Astrocyte of the cerebellum (primary cell): ENCODE results near the gene TCERG1L.

Experiments used
- DNase-seq: peaks from one replicate; pipeline ENCODE4 v3.0.0-alpha.2; 2011; ENCODE audit warnings: low read depth
- H3K4me3 ChIP-seq: 2 replicates; pipeline ENCODE4 v1.5.1; 2011; ENCODE audit warnings: mild to moderate bottlenecking, low read depth, low read length, moderate library complexity
- CTCF ChIP-seq: IDR thresholded peaks from 2 replicates; pipeline ENCODE4 v1.5.1; 2012; ENCODE audit warnings: low read length, low read depth, moderate library complexity, mild to moderate bottlenecking; ENCODE audit errors: missing control alignments
- in situ Hi-C: cut with HindIII; loops from 2 replicates; pipeline ENCODE4 v1.10.0; 2017; ENCODE audit warnings: low sequenced_read_pairs

TCERG1L gene

DNA sequence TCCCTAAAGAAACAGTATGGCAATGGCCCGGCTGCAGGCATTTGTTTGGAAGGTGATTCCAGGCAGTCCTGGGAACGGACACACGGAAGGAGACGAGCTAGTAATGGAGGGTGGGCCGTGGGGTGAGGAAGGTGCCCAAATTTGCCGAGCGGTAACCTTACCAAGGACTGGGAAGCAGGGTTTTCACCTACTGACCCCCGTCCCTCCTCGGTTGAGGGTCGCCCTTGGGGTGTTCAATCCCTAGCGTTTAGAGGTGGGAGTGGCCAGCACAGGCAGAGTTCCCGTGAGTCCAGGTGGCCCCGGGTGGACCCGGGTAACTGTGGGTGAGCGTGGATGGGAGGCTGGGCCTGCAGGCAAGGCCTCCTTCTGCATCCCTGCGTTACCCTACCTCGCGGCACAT lies 198.8 kb downstream of the TCERG1L start:
- no peak for TF ChIP-seq CTCF
- H3K4me3 ChIP-seq, result no peak overlapping the region
- no peak for DNase-seq
- in situ Hi-C loops, result no loop called here

- in situ Hi-C loops, result no loop called here
- DNase-seq, result no peak
- H3K4me3 ChIP-seq, result no peak overlapping the region
- TF ChIP-seq CTCF, result no peak
Measured at GRCh38 chr10:131111471-131112080, 199.9 kb downstream of the TCERG1L start.

DNA sequence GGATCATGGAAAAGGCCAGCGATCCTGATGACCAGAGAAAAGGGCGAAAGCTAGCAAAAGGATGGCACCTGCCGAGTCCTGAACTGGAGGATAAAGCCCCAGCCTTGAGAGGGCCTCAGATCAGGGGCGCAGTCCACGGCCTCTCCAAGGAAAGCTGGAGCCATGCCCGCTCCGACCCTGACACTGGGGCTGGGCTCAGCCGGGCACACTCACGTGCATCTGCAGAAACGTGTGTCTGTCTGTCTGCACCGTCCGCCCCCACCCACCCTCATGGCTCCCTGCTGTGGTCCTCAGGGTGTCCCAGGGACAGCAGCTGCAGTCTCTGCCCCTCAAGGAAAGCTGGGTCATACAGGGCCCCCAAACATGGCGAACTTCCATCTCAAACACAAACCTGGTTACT lies 200.5 kb downstream of the TCERG1L start:
- no peak for DNase-seq
- in situ Hi-C loops, result no loop called here
- H3K4me3 ChIP-seq, result no peak overlapping the region
- TF ChIP-seq CTCF, result no peak

- in situ Hi-C loops, result no loop called here
- DNase-seq, result no peak
Measured at GRCh38 chr10:131110241-131110783, 201.2 kb downstream of the TCERG1L start.

GRCh38 chr10:131109726-131110125 lies 201.8 kb downstream of the TCERG1L start:
- DNase-seq, result no peak
- no peak for TF ChIP-seq CTCF
- H3K4me3 ChIP-seq, result no peak overlapping the region
- in situ Hi-C loops, result no loop called here

More at GRCh38 chr10:131110241-131110783, 201.2 kb downstream of the TCERG1L start:
- H3K4me3 ChIP-seq, result no peak overlapping the region
- TF ChIP-seq CTCF, result no peak

DNA sequence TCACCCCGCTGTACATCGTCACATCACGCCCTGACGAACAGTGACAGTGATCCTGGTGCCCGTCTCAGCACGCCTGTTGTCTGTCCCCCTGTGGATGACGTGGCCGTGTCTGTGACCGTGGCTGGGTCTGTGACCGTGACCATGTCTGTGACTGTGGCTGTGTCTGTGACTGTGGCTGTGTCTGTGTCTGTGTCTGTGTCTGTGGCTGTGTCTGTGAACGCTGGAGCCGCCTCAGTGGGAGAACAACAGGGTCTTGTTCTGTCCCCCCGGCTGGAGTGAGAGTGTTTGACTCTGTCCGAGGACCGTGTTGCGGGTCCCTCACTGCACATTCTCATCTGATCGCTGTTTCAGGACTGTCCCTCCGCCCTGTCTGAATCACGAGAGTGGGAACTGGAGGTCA lies 202.2 kb downstream of the TCERG1L start:
- in situ Hi-C loops, result no loop called here
- no peak for DNase-seq
- no peak for TF ChIP-seq CTCF
- H3K4me3 ChIP-seq, result no peak overlapping the region
